BLaER1 (cell line): ENCODE measurements around the gene DNAJC2.

ENCODE experiments used
- H3K27ac ChIP-seq: shearing (Covaris generic); formaldehyde crosslinking; 2 replicates; pipeline ENCODE4 v1.8.1; 2022
- H3K27me3 ChIP-seq: shearing (Covaris generic); formaldehyde crosslinking; 2 replicates; pipeline ENCODE4 v1.8.1; 2022
- H3K36me3 ChIP-seq: shearing (Covaris generic); formaldehyde crosslinking; 2 replicates; pipeline ENCODE4 v1.8.1; 2022
- H3K4me1 ChIP-seq: shearing (Covaris generic); formaldehyde crosslinking; 2 replicates; pipeline ENCODE4 v1.8.1; 2022
- H3K4me2 ChIP-seq: shearing (Covaris generic); formaldehyde crosslinking; 2 replicates; pipeline ENCODE4 v1.8.1; 2022
- H3K4me3 ChIP-seq: shearing (Covaris generic); formaldehyde crosslinking; 2 replicates; pipeline ENCODE4 v1.8.1; 2022
- H3K9ac ChIP-seq: shearing (Covaris generic); formaldehyde crosslinking; 2 replicates; pipeline ENCODE4 v1.8.1; 2022
- H3K9me3 ChIP-seq: shearing (Covaris generic); formaldehyde crosslinking; 2 replicates; pipeline ENCODE4 v1.8.1; 2022
- H4K20me1 ChIP-seq: shearing (Covaris generic); formaldehyde crosslinking; 2 replicates; pipeline ENCODE4 v1.8.1; 2022
- Cebpa-rat ChIP-seq: shearing (Covaris generic); IDR thresholded peaks from 2 replicates; pipeline ENCODE4 v1.8.1; 2022

Gene DNAJC2

DNA sequence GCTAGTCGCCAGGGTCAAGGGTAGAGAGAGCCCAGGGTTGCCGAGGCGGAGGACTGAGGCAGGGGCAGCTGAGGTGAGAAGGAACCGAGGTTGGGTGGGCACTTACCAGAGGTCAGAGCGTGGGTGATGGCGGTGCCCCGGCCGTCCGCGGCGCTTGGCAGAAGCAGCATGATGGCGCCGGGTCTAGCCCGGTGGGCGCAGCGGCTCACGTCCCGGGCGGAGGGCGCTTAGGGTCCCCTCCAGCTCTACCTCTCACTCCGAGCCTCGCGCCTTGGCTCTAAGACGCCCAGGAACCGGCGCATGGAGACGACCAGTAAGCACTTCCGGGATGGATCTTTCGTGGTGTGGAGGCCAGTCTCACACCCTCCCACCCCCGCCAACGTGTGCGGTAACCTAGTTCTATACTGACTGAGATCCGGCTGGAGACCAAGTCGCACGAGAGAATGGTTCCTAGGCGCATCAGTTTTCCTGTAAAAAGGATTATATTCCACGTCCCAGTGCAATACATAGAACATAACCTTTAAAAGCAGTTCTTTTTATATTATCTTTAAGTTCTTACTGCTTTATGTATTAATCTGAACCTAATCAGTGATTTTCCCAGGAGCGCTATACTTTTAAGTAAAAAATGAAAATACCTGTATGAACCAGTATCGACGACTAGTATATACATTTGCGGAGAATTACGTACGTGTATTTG is at the start of gene DNAJC2:
TSS of gene DNAJC2 (minus strand) at position 315 of the 697 bp plus-strand sequence. CDS start at position 170, 145 bp downstream.
- Histone ChIP-seq H3K4me3 (peak within 1 kb of the TSS; percentile 84), H3K9ac (peak within 1 kb of the TSS; percentile 91), H3K4me1 (peaks cover 58% of the 10 kb centered on the region), H3K27ac (peak within 1 kb of the TSS; percentile 92), H3K27me3 (no peaks in the 10 kb centered on the region), H4K20me1 (peaks cover 54% of the 10 kb centered on the region), H3K9me3 (no peaks in the 10 kb centered on the region), H3K36me3 (peaks cover 34% of the 10 kb centered on the region), H3K4me2 (peak within 1 kb of the TSS; percentile 79)
- no peak for TF ChIP-seq Cebpa-rat

GRCh38 chr7:103391976-103392375 is 47.4 kb upstream of the DNAJC2 start:
- H3K27ac ChIP-seq, result no peak overlapping the region

DNA sequence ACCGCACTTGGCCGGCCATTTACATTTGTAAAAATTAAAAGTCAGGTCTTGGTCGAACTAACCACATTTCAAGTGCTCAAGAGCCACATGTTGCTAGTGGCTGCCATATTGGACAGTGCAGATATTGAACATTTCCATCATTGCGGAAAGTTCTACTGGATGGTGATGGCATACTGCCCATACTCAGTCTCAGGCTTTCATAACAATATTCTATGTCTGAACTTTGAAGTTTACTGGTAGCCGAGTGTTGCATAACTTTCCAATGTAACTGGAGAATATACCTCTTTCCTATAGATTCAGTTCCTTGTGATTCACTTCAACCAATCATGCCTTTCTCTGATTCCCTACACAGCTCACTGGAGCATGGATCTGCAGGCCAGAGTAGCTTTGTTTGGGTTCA is 46.6 kb upstream of the DNAJC2 start:
- Histone ChIP-seq H3K9ac (no peak overlapping the region), H3K4me1 (no peaks in the 10 kb centered on the region), H3K27me3 (no peaks in the 10 kb centered on the region), H3K4me2 (no peak overlapping the region), H4K20me1 (no peaks in the 10 kb centered on the region), H3K4me3 (no peak overlapping the region), H3K27ac (no peak overlapping the region), H3K36me3 (no peaks in the 10 kb centered on the region), H3K9me3 (no peaks in the 10 kb centered on the region)
- TF ChIP-seq Cebpa-rat, result no peak

More at GRCh38 chr7:103391976-103392375, 47.4 kb upstream of the DNAJC2 start:
- Histone ChIP-seq H3K27me3 (no peaks in the 10 kb centered on the region), H3K36me3 (no peaks in the 10 kb centered on the region), H3K9me3 (no peaks in the 10 kb centered on the region), H3K4me1 (no peaks in the 10 kb centered on the region), H4K20me1 (no peaks in the 10 kb centered on the region), H3K9ac (no peak overlapping the region), H3K4me2 (no peak overlapping the region), H3K4me3 (no peak overlapping the region)
- no peak for TF ChIP-seq Cebpa-rat

DNA sequence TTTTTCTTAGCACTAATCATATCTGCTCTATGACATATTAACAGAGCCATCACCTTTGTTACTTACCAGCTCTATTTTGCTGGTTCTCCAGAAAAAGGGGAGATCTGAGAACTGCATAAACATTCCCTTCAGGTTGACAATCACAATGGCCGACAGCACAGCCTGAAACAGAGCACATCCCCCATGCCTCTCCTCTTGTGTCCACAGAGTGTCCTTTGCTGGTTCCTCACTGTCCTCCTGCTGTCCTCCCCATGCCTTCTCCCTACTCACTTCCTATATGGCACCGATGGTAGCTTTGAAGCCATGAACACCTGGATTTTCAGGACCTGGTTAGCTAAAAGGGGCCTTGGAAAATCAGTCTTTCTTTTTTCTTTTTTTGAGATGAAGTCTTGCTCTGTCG is 44.7 kb upstream of the DNAJC2 start:
- no peaks in the 10 kb centered on the region for H3K9me3 ChIP-seq
- no peak overlapping the region for H3K9ac ChIP-seq
- H3K4me2 ChIP-seq, result no peak overlapping the region
- TF ChIP-seq Cebpa-rat, result no peak
- no peaks in the 10 kb centered on the region for H3K27me3 ChIP-seq
- no peaks in the 10 kb centered on the region for H4K20me1 ChIP-seq
- H3K4me3 ChIP-seq, result no peak overlapping the region
- H3K36me3 ChIP-seq, result no peaks in the 10 kb centered on the region
- no peak overlapping the region for H3K27ac ChIP-seq
- no peaks in the 10 kb centered on the region for H3K4me1 ChIP-seq

GRCh38 chr7:103388469-103389140 is 44.0 kb upstream of the DNAJC2 start:
- H3K36me3 ChIP-seq, result no peaks in the 10 kb centered on the region
- no peaks in the 10 kb centered on the region for H3K4me1 ChIP-seq
- H3K27ac ChIP-seq, result no peak overlapping the region
- H3K27me3 ChIP-seq, result no peaks in the 10 kb centered on the region
- no peak overlapping the region for H3K4me2 ChIP-seq
- H3K4me3 ChIP-seq, result no peak overlapping the region
- no peaks in the 10 kb centered on the region for H3K9me3 ChIP-seq
- H3K9ac ChIP-seq, result no peak overlapping the region
- no peaks in the 10 kb centered on the region for H4K20me1 ChIP-seq
- no peak for TF ChIP-seq Cebpa-rat

- no peak for TF ChIP-seq Cebpa-rat
- Histone ChIP-seq H3K27me3 (no peaks in the 10 kb centered on the region), H3K36me3 (no peaks in the 10 kb centered on the region), H3K9ac (no peak overlapping the region), H4K20me1 (no peaks in the 10 kb centered on the region), H3K4me2 (no peak overlapping the region), H3K9me3 (no peaks in the 10 kb centered on the region), H3K4me3 (no peak overlapping the region), H3K4me1 (no peaks in the 10 kb centered on the region), H3K27ac (no peak overlapping the region)
Observed at GRCh38 chr7:103387242-103387641, 42.7 kb upstream of the DNAJC2 start.

GRCh38 chr7:103382032-103382402 is 37.5 kb upstream of the DNAJC2 start:
- no peak overlapping the region for H3K27ac ChIP-seq
- H4K20me1 ChIP-seq, result no peaks in the 10 kb centered on the region
- no peak overlapping the region for H3K4me3 ChIP-seq
- no peak overlapping the region for H3K9ac ChIP-seq
- no peaks in the 10 kb centered on the region for H3K36me3 ChIP-seq
- no peak overlapping the region for H3K4me2 ChIP-seq
- no peak for TF ChIP-seq Cebpa-rat
- no peaks in the 10 kb centered on the region for H3K27me3 ChIP-seq
- no peaks in the 10 kb centered on the region for H3K9me3 ChIP-seq
- no peaks in the 10 kb centered on the region for H3K4me1 ChIP-seq

GRCh38 chr7:103381280-103382031 is 36.9 kb upstream of the DNAJC2 start:
- Histone ChIP-seq H3K27ac (no peak overlapping the region), H3K36me3 (no peaks in the 10 kb centered on the region), H3K4me2 (no peak overlapping the region), H3K4me1 (no peaks in the 10 kb centered on the region), H3K9ac (no peak overlapping the region), H3K4me3 (no peak overlapping the region), H3K9me3 (no peaks in the 10 kb centered on the region), H3K27me3 (no peaks in the 10 kb centered on the region), H4K20me1 (no peaks in the 10 kb centered on the region)
- no peak for TF ChIP-seq Cebpa-rat

- Histone ChIP-seq H3K4me3 (no peak overlapping the region), H3K4me1 (no peaks in the 10 kb centered on the region), H3K27me3 (no peaks in the 10 kb centered on the region), H3K4me2 (no peak overlapping the region), H3K27ac (no peak overlapping the region), H3K9ac (no peak overlapping the region), H3K36me3 (no peaks in the 10 kb centered on the region), H4K20me1 (no peaks in the 10 kb centered on the region), H3K9me3 (no peaks in the 10 kb centered on the region)
- no peak for TF ChIP-seq Cebpa-rat
Observed at GRCh38 chr7:103380395-103381191, 36.0 kb upstream of the DNAJC2 start.
